SK-N-DZ (cell line): Measurements from ENCODE around the gene CTDP1.

Source experiments
- DNase-seq: peaks from one replicate; pipeline ENCODE4 v3.0.0-alpha.2; 2015; ENCODE audit warnings: low spot score

The CTDP1 gene

GRCh38 chr18:79644006-79644665 is 35.5 kb upstream of the CTDP1 start:
- peak; percentile 70 for DNase-seq

- DNase-seq: no peak
Measured at GRCh38 chr18:79644666-79645057, 34.9 kb upstream of the CTDP1 start.

GRCh38 chr18:79645291-79645983 is 34.2 kb upstream of the CTDP1 start:
- no peak for DNase-seq

GRCh38 chr18:79647307-79647706 is 32.3 kb upstream of the CTDP1 start:
- DNase-seq: no peak

- DNase-seq: no peak
Measured at GRCh38 chr18:79650959-79651358, 28.6 kb upstream of the CTDP1 start.

- DNase-seq: no peak
Measured at GRCh38 chr18:79657342-79657996, 22.1 kb upstream of the CTDP1 start.

GRCh38 chr18:79658366-79658765 is 21.2 kb upstream of the CTDP1 start:
- DNase-seq: no peak

- DNase-seq: no peak
Measured at GRCh38 chr18:79659733-79660132, 19.9 kb upstream of the CTDP1 start.

GRCh38 chr18:79662034-79662433 is 17.6 kb upstream of the CTDP1 start:
- DNase-seq: no peak

- no peak for DNase-seq
Measured at GRCh38 chr18:79662439-79662838, 17.2 kb upstream of the CTDP1 start.

- no peak for DNase-seq
Measured at GRCh38 chr18:79664525-79665125, 15.0 kb upstream of the CTDP1 start.

GRCh38 chr18:79668203-79668602 is 11.4 kb upstream of the CTDP1 start:
- DNase-seq: no peak

GRCh38 chr18:79672490-79673276 is 6.9 kb upstream of the CTDP1 start:
- DNase-seq: no peak

- DNase-seq: no peak
Measured at GRCh38 chr18:79677221-79677620, 2.4 kb upstream of the CTDP1 start.

- DNase-seq: no peak
Measured at GRCh38 chr18:79677840-79678239, 1.8 kb upstream of the CTDP1 start.

- DNase-seq: peak; percentile 99
Measured at GRCh38 chr18:79678665-79679551, 695 bp upstream of the CTDP1 start.

- DNase-seq: no peak
Measured at GRCh38 chr18:79680100-79680879, 687 bp downstream of the CTDP1 start.

GRCh38 chr18:79680891-79681339 is 1.3 kb downstream of the CTDP1 start:
- no peak for DNase-seq

GRCh38 chr18:79681484-79682387 is 2.1 kb downstream of the CTDP1 start:
- DNase-seq: no peak
